ENCODE measurements around the gene CLDN7.
A peak's percentile ranks its signal among the peaks of the same experiment; 100 is the strongest.
"Not testable (repeated sequence)": the region's sequence is repeated elsewhere in the genome, so short reads cannot be mapped to it uniquely, and the experiment has no call there.

Gene CLDN7

GRCh38 chr17:7253082-7253481, 9.2 kb downstream of the CLDN7 start:
- DNase-seq (ENCODE audit: low read depth), result no peak

GRCh38 chr17:7252176-7253043, 9.9 kb downstream of the CLDN7 start, which contains the start of gene ELP5:
ELP5 (plus strand) TSS chr17:7252215; CDS start chr17:7252551, 336 bp downstream.
- DNase-seq (ENCODE audit: low read depth), result peak; percentile 79

- DNase-seq (ENCODE audit: low read depth), result peak; percentile 98
Observed at GRCh38 chr17:7251661-7252175, 10.6 kb downstream of the CLDN7 start, which contains the start of gene CTDNEP1. CTDNEP1 (minus strand) TSS chr17:7251734; CDS start chr17:7251296, 438 bp downstream.

GRCh38 chr17:7250695-7251627, 11.3 kb downstream of the CLDN7 start:
- no peak for DNase-seq (ENCODE audit: low read depth)

- DNase-seq (ENCODE audit: low read depth), result no peak
Observed at GRCh38 chr17:7249830-7250229, 12.4 kb downstream of the CLDN7 start.

GRCh38 chr17:7249214-7249613, 13.1 kb downstream of the CLDN7 start:
- no peak for DNase-seq (ENCODE audit: low read depth)

GRCh38 chr17:7248796-7249195, 13.5 kb downstream of the CLDN7 start:
- no peak for DNase-seq (ENCODE audit: low read depth)

GRCh38 chr17:7246779-7247178, 15.5 kb downstream of the CLDN7 start:
- no peak for DNase-seq (ENCODE audit: low read depth)

- DNase-seq (ENCODE audit: low read depth), result not testable (repeated sequence)
Observed at GRCh38 chr17:7243838-7244237, 18.4 kb downstream of the CLDN7 start.

GRCh38 chr17:7243453-7243729, 18.9 kb downstream of the CLDN7 start:
- DNase-seq (ENCODE audit: low read depth), result no peak

- peak; percentile 85 for DNase-seq (ENCODE audit: low read depth)
Observed at GRCh38 chr17:7242717-7243452, 19.4 kb downstream of the CLDN7 start.

GRCh38 chr17:7241783-7242716, 20.2 kb downstream of the CLDN7 start, which contains the start of gene GABARAP:
GABARAP (minus strand) TSS chr17:7242449; CDS start chr17:7242330, 119 bp downstream.
- DNase-seq (ENCODE audit: low read depth), result peak; percentile 90

- no peak for DNase-seq (ENCODE audit: low read depth)
Observed at GRCh38 chr17:7241090-7241733, 21.1 kb downstream of the CLDN7 start.

- no peak for DNase-seq (ENCODE audit: low read depth)
Observed at GRCh38 chr17:7240375-7240774, 21.9 kb downstream of the CLDN7 start.

- DNase-seq (ENCODE audit: low read depth), result peak; percentile 96
Observed at GRCh38 chr17:7239091-7240027, 22.9 kb downstream of the CLDN7 start, which contains the start of gene PHF23. PHF23 (minus strand) TSS chr17:7239457; CDS start chr17:7239279, 178 bp downstream.

- no peak for DNase-seq (ENCODE audit: low read depth)
Observed at GRCh38 chr17:7238420-7239090, 23.7 kb downstream of the CLDN7 start.

GRCh38 chr17:7237761-7238419, 24.4 kb downstream of the CLDN7 start:
- peak; percentile 81 for DNase-seq (ENCODE audit: low read depth)
